K562 (cell line): Measurements from ENCODE around the gene SOBP. TPM values are rescaled to one million over a fixed set of nuclear protein-coding genes. Genes with fewer than 3 reads are reported as not detected.

Source experiments
- ATAC-seq: fragments of 200-7000 bp; cut with Tn5 transposase; 3 replicates; pipeline ENCODE4 v1.9.1; 2020; ENCODE audit warnings: moderate library complexity
- BruUV-seq: library from RNA; stranded (reverse); fragments of 400-500 nt; replicated peaks from 2 replicates; lab custom pipeline; 2021; lab: Mats Ljungman, UMichigan
- CTCF ChIA-PET: fragments of 300-600 bp; formaldehyde crosslinking; extraction: SDS; loops from one replicate; lab custom pipeline; 2021; ENCODE audit warnings: low intra/inter-chr PET ratio; lab: Yijun Ruan, JAX
- POLR2A ChIA-PET: fragments of 300-600, 350-650 bp; sonication (Branson Sonifier 250); formaldehyde crosslinking; extraction: SDS; loops from one replicate; lab custom pipeline; 2021; ENCODE audit warnings: antibody characterized with exemption, inconsistent platforms; lab: Yijun Ruan, JAX
- DNase-seq, 4 experiments: peaks; one replicate each; pipeline versions ENCODE4 v3.0.0 to v3.0.0-alpha.2; 2011 to 2018; ENCODE audit warnings: low spot score in 3 of 4, mixed read lengths in 3 of 4; ENCODE audit errors: extremely low read depth in 1 of 4
- FAIRE-seq: peaks from 2 replicates; lab custom pipeline; 2011; peaks lifted over from hg19 to GRCh38; lab: Jason Lieb, UNC
- H2AFZ ChIP-seq: 2 replicates; pipeline ENCODE4 v1.6.0; 2011; ENCODE audit warnings: low read depth, low read length, control low read depth, inconsistent platforms
- H3K27ac ChIP-seq: fragments of 200-600 bp; 3 replicates; pipeline ENCODE4 v1.8.0; 2011; ENCODE audit warnings: low read depth, mild to moderate bottlenecking, control low read depth, inconsistent platforms, low read length, moderate library complexity, mixed read lengths; ENCODE audit errors: extremely low read depth
- H3K27me3 ChIP-seq, 2 experiments: fragments of 300-600 bp in 1 of 2; 2 replicates in 1 of 2; 3 replicates in 1 of 2; pipeline versions ENCODE4 v1.6.0 to v1.8.0; 2011; ENCODE audit warnings: inconsistent platforms in 2 of 2, low read length in 2 of 2, mild to moderate bottlenecking in 1 of 2, mixed read lengths in 1 of 2, moderate library complexity in 1 of 2; ENCODE audit not compliant: control insufficient read depth in 2 of 2, insufficient read depth in 2 of 2
- H3K36me3 ChIP-seq: fragments of 300-600 bp; 3 replicates; pipeline ENCODE4 v1.8.0; 2011; ENCODE audit warnings: mild to moderate bottlenecking, low read length, inconsistent platforms; ENCODE audit not compliant: control insufficient read depth, insufficient read depth
- H3K4me1 ChIP-seq, 2 experiments: fragments of 200-600 bp in 1 of 2; replicated peaks in 1 of 2; 2 replicates in 1 of 2; 3 replicates in 1 of 2; pipeline versions ENCODE4 v1.5.1 to v1.8.0; 2011; ENCODE audit warnings: inconsistent platforms in 2 of 2, low read length in 2 of 2, mild to moderate bottlenecking in 1 of 2, mixed read lengths in 1 of 2, moderate library complexity in 1 of 2; ENCODE audit not compliant: control insufficient read depth in 2 of 2, insufficient read depth in 2 of 2
- H3K4me2 ChIP-seq: 2 replicates; pipeline ENCODE4 v1.6.1; 2011; ENCODE audit warnings: low read length, control low read depth, inconsistent platforms, mixed read lengths; ENCODE audit not compliant: insufficient read depth
- H3K4me3 ChIP-seq: fragments of 200-600 bp; sonication (generic), shearing (Covaris generic); 2 replicates; pipeline ENCODE4 v1.5.1; 2016; ENCODE audit warnings: control low read depth, inconsistent platforms
- H3K79me2 ChIP-seq: fragments of 200-600 bp; 3 replicates; pipeline ENCODE4 v1.8.0; 2011; ENCODE audit warnings: low read length, inconsistent platforms; ENCODE audit not compliant: control insufficient read depth, insufficient read depth
- H3K9ac ChIP-seq, 2 experiments: 2 replicates each; pipeline versions ENCODE4 v1.6.0 to v1.6.1; 2011; ENCODE audit warnings: low read depth in 2 of 2, low read length in 2 of 2, control low read depth in 1 of 2, inconsistent platforms in 1 of 2, mild to moderate bottlenecking in 1 of 2, mixed read lengths in 1 of 2; ENCODE audit not compliant: insufficient read depth in 1 of 2
- H3K9me1 ChIP-seq: one replicate; pipeline ENCODE4 v1.6.0; 2011; ENCODE audit warnings: inconsistent platforms, mild to moderate bottlenecking, low read length, moderate library complexity; ENCODE audit not compliant: control insufficient read depth, insufficient read depth
- H3K9me3 ChIP-seq: replicated peaks from 2 replicates; pipeline ENCODE4 v1.5.1; 2011; ENCODE audit warnings: low read depth, low read length, inconsistent platforms; ENCODE audit not compliant: control insufficient read depth, insufficient read depth
- H4K20me1 ChIP-seq: replicated peaks from 2 replicates; pipeline ENCODE4 v1.6.1; 2011; ENCODE audit warnings: low read length, inconsistent platforms, mixed read lengths; ENCODE audit not compliant: control insufficient read depth, insufficient read depth
- CAMTA2 ChIP-seq: fragments of 250-450 bp; sonication (Bioruptor Pico); conservative IDR thresholded peaks from 2 replicates; pipeline ENCODE4 v1.5.1; 2022
- CHD2 ChIP-seq: IDR thresholded peaks from 2 replicates; pipeline ENCODE4 v1.6.1; 2011; ENCODE audit warnings: low read depth, low read length
- GATAD2A ChIP-seq: fragments of 450-650 bp; IDR thresholded peaks from 2 replicates; pipeline ENCODE4 v1.6.1; 2017
- MGA ChIP-seq: fragments of 450-650 bp; IDR thresholded peaks from 2 replicates; pipeline ENCODE4 v1.6.1; 2016; ENCODE audit warnings: mild to moderate bottlenecking, moderate library complexity
- NCOA6 ChIP-seq: fragments of 450-650 bp; IDR thresholded peaks from 2 replicates; pipeline ENCODE4 v1.6.1; 2017; ENCODE audit warnings: mild to moderate bottlenecking
- NR2F6 ChIP-seq: fragments of 450-650 bp; formaldehyde crosslinking; IDR thresholded peaks from 2 replicates; pipeline ENCODE4 v1.4.0; 2020; ENCODE audit warnings: mild to moderate bottlenecking
- RBM25 ChIP-seq: fragments of 200-400 bp; formaldehyde crosslinking; IDR thresholded peaks from 2 replicates; pipeline ENCODE4 v1.6.1; 2018; ENCODE audit warnings: low read length, low read depth, moderate library complexity; ENCODE audit not compliant: severe bottlenecking
- RNF2 ChIP-seq: sonication (generic); IDR thresholded peaks from 2 replicates; pipeline ENCODE4 v1.6.1; 2016
- WGBS: fragments of 100-300 bp; shearing (Covaris generic); methylation state at CpG from one replicate; pipeline ENCODE4 v1.1.6; 2016; ENCODE audit warnings: low coverage, mixed read lengths; ENCODE audit not compliant: insufficient coverage; ENCODE audit errors: missing lambda C conversion rate; 5-methylcytosine and 5-hydroxymethylcytosine counted together
- in situ Hi-C: fragments of 300-500 bp; cut with MboI; formaldehyde crosslinking; loops from 4 replicates; pipeline ENCODE4 v1.15.0; 2018; ENCODE audit warnings: inconsistent platforms, mixed read lengths
- intact Hi-C: fragments of 100-400 bp; cut with micrococcal nuclease; formaldehyde crosslinking; loops from 2 replicates; pipeline ENCODE4 v1.14.2; 2022
- polyA plus RNA-seq, 8 experiments: library from polyadenylated mRNA; depleted of rRNA in 4 of 8; stranded (reverse) in 5 of 8; unstranded in 3 of 8; fragments of >200 nt; fragmentation: Nextera tagmentation in 2 of 8; fragmentation: Illumina TruSeq in 1 of 8; extraction: Ambion mirVana in 2 of 8; extraction: Trizol in 1 of 8; gene quantifications; 2 replicates each; pipeline versions ENCODE4 v1.2.1 to v1.2.3, GENCODE V29; 2011 to 2014; ENCODE audit warnings: inconsistent platforms in 1 of 8, missing spikeins in 1 of 8
- total RNA-seq, 7 experiments: library from RNA; depleted of rRNA in 6 of 7; stranded (reverse); fragments of >200 nt in 6 of 7; fragmentation: Illumina TruSeq in 2 of 7; extraction: Trizol in 2 of 7; gene quantifications; 2 replicates each; pipeline versions ENCODE4 v1.2.1 to v1.2.3, GENCODE V29; 2011 to 2021; ENCODE audit warnings: low replicate concordance in 1 of 7

SOBP gene
- total and polyA plus RNA-seq, 9 of the 15 experiments (the other 6 are each of a cell fraction or from before 2014, with no cell fraction given), result 0.16 TPM; not detected in 8

DNA sequence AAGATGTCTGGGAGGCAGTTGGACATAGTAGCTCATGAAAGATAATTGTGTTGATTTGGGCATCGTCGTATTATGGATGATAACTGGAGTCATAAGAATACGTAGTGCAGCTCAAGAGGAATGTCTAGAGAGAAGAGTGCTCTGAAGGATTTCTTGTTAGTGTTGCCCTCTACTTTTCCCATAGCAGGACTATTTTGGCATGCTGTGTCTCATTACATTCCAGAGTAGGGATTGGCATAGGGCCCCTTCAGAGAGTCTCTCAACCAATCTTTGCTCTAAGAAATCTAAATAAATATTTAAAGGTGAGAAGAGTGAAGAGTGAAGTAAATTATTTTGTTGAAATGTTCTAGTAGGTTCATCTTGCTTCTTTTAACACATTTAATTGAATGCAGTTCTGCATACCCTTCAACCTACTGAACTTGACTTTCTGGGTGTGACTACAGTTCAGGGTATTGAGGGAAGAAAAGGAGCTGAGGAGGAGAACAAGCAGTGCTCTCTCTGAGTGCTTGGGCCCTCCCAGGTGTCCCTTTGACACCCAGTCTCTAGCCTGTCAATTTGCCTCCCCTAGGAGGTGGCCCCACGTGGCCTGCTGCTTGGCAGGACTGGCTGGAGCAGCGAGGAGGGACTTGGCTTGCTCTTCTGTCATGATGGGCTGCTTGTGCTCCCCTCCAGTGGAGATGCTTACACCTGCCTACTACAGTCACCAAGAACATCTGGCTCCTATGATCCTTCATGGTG is 33.3 kb downstream of the SOBP start:
- Histone ChIP-seq H3K27me3 (peaks cover 8 to 22% of the 10 kb centered on the region in 2 experiments; a peak in 3 of 5 replicates), H3K9me1 (no peaks in the 10 kb centered on the region), H4K20me1 (no peaks in the 10 kb centered on the region), H3K9ac (no peak overlapping the region; a peak in 1 of 4 replicates), H3K36me3 (no peaks in the 10 kb centered on the region), H3K4me1 (no peaks in the 10 kb centered on the region), H3K4me3 (no peak overlapping the region), H2AFZ (no peak overlapping the region), H3K79me2 (no peaks in the 10 kb centered on the region), H3K27ac (no peak overlapping the region), H3K4me2 (no peak overlapping the region), H3K9me3 (no peaks in the 10 kb centered on the region)
- WGBS, result 4% methylated on average over 5 of the region's 5 CpGs
- intact Hi-C loops (no loop called here), in situ Hi-C loops (no loop called here)
- ChIA-PET POLR2A (interaction anchor here (0.6 kb wide), 1 partner anchor 1200 kb away, joined by 3 read pairs; no protein-coding TSS in a partner anchor), CTCF (no interaction called here)
- FAIRE-seq, result no peak
- no peak for DNase-seq
- ATAC-seq, result no peak
- no TSS peak for BruUV-seq
- TF ChIP-seq RBM25 (no peak), MGA (no peak), RNF2 (no peak), GATAD2A (no peak), CHD2 (no peak), CAMTA2 (CRISPR knock-in tag) (no peak), NR2F6 (CRISPR knock-in tag) (no peak), NCOA6 (no peak)
